Smooth muscle cell (in vitro differentiated cells): ENCODE results near the gene FBXL2. TPM values are rescaled to one million over a fixed set of nuclear protein-coding genes. Genes with fewer than 3 reads are reported as not detected.

ENCODE experiments used
- DNase-seq: peaks from one replicate; lab custom pipeline; 2025; ENCODE audit not compliant: unreplicated experiment; lab: John Stamatoyannopoulos, UW
- H2AFZ ChIP-seq: fragments of 200-600 bp; sonication (generic); 2 replicates; pipeline ENCODE4 v1.6.0; 2016; ENCODE audit warnings: antibody characterized with exemption, low read depth, mild to moderate bottlenecking
- H3F3A ChIP-seq: fragments of 200-600 bp; sonication (generic); 2 replicates; pipeline ENCODE4 v1.6.0; 2017; ENCODE audit warnings: antibody characterized with exemption, low read depth
- H3K27ac ChIP-seq: fragments of 200-600 bp; sonication (generic); 2 replicates; pipeline ENCODE4 v1.5.1; 2016; ENCODE audit warnings: low read depth, mild to moderate bottlenecking
- H3K27me3 ChIP-seq: fragments of 200-600 bp; sonication (generic); 2 replicates; pipeline ENCODE4 v1.6.1; 2016; ENCODE audit warnings: low read depth, mild to moderate bottlenecking
- H3K36me3 ChIP-seq: fragments of 200-600 bp; sonication (generic); 2 replicates; pipeline ENCODE4 v1.5.1; 2016; ENCODE audit warnings: low read depth
- H3K4me1 ChIP-seq: fragments of 200-600 bp; sonication (generic); 2 replicates; pipeline ENCODE4 v1.5.1; 2016; ENCODE audit warnings: low read depth
- H3K4me2 ChIP-seq: fragments of 200-600 bp; sonication (generic); 2 replicates; pipeline ENCODE4 v1.6.0; 2016; ENCODE audit warnings: mild to moderate bottlenecking
- H3K4me3 ChIP-seq: fragments of 200-600 bp; sonication (generic); 2 replicates; pipeline ENCODE4 v1.5.1; 2016; ENCODE audit warnings: mild to moderate bottlenecking
- H3K79me2 ChIP-seq: fragments of 200-600 bp; sonication (generic); 2 replicates; pipeline ENCODE4 v1.6.0; 2016; ENCODE audit warnings: low read depth, mild to moderate bottlenecking
- H3K9ac ChIP-seq: fragments of 200-600 bp; sonication (generic); 2 replicates; pipeline ENCODE4 v1.6.0; 2016; ENCODE audit warnings: low read depth
- H3K9me3 ChIP-seq: fragments of 200-600 bp; sonication (generic); replicated peaks from 2 replicates; pipeline ENCODE4 v1.5.1; 2016; ENCODE audit warnings: low read depth
- H4K20me1 ChIP-seq: fragments of 200-600 bp; sonication (generic); 2 replicates; pipeline ENCODE4 v1.6.0; 2016; ENCODE audit warnings: low read depth
- CTCF ChIP-seq: fragments of 200-600 bp; sonication (generic); IDR thresholded peaks from 2 replicates; pipeline ENCODE4 v1.5.1; 2017; ENCODE audit warnings: borderline replicate concordance, mild to moderate bottlenecking, antibody characterized with exemption; ENCODE audit not compliant: insufficient read depth, poor library complexity, severe bottlenecking
- WGBS: methylation state at CpG from one replicate; pipeline ENCODE4 v1.1.7; 2016; ENCODE audit warnings: low lambda C conversion rate; 5-methylcytosine and 5-hydroxymethylcytosine counted together
- polyA plus RNA-seq: library from polyadenylated mRNA; unstranded; fragments of >200 nt; fragmentation: Nextera tagmentation; extraction: Ambion mirVana; gene quantifications from 2 replicates; pipeline ENCODE4 v1.2.1, GENCODE V29; 2016
- total RNA-seq: library from RNA; depleted of rRNA; stranded (reverse); fragments of >200 nt; gene quantifications from 2 replicates; pipeline ENCODE4 v1.2.3, GENCODE V29; 2014

Gene FBXL2
- total and polyA plus RNA-seq, 2 experiments from 2014 or later = 8.9 to 10.7 TPM

DNA sequence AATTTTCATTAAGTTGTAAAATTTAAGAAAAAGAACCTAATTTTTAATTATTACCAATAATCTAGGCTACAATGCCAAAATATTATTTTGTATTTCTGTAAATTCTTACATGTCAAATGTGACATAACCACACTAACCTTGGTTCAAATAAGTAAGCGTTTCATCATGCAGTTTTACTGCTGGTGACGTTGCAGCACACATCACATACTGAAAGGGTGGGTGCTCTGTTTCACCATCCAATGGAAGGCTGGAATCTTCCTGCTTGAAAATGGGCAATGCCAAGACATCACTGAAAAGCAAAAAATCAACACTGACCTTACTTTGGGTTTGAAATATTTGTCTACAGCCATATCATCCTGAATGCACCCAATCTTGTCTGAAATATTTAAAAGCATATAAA is 148.2 kb downstream of the FBXL2 start:
- no peak for DNase-seq
- Histone ChIP-seq H3F3A (no peaks in the 10 kb centered on the region), H3K36me3 (peaks cover 15% of the 10 kb centered on the region), H2AFZ (no peak overlapping the region), H3K4me2 (no peak overlapping the region), H3K4me1 (peaks cover 16% of the 10 kb centered on the region), H4K20me1 (peaks cover 84% of the 10 kb centered on the region), H3K79me2 (peaks cover 96% of the 10 kb centered on the region), H3K27me3 (no peaks in the 10 kb centered on the region), H3K27ac (peak overlapping the region; percentile 17), H3K9me3 (no peaks in the 10 kb centered on the region), H3K4me3 (no peak overlapping the region), H3K9ac (no peak overlapping the region)
- 63% methylated on average over 2 of the region's 2 CpGs for WGBS
- TF ChIP-seq CTCF = no peak

DNA sequence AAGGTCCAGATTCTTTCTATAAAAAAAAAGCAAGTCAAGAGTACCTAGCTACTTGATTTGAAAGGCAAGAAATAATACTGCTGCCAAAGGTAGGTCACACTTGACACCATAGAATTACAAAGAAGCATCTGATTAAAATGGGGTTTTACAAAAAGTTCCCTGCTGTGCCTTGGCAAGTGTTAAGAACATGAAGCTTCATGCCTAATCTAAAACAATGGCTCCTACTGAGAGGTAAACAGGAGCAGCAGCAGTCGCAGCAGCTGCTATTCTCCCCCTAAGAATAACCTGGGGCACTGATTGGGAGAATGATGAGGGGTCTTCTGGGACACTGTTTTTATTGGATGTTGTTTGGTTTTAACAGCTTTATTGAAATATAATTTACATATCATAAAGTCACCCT is 148.8 kb downstream of the FBXL2 start:
- H3K27ac ChIP-seq = no peak overlapping the region
- H3K4me1 ChIP-seq = peaks cover 22% of the 10 kb centered on the region
- H3K4me3 ChIP-seq = no peak overlapping the region
- DNase-seq = no peak
- H3K36me3 ChIP-seq = peaks cover 10% of the 10 kb centered on the region
- H2AFZ ChIP-seq = no peak overlapping the region
- peaks cover 97% of the 10 kb centered on the region for H3K79me2 ChIP-seq
- H4K20me1 ChIP-seq = peaks cover 90% of the 10 kb centered on the region
- no peaks in the 10 kb centered on the region for H3F3A ChIP-seq
- H3K4me2 ChIP-seq = no peak overlapping the region
- no peaks in the 10 kb centered on the region for H3K27me3 ChIP-seq
- no peak overlapping the region for H3K9ac ChIP-seq
- no peaks in the 10 kb centered on the region for H3K9me3 ChIP-seq
- 52% methylated on average over 1 of the region's 1 CpG for WGBS
- no peak for TF ChIP-seq CTCF

DNA sequence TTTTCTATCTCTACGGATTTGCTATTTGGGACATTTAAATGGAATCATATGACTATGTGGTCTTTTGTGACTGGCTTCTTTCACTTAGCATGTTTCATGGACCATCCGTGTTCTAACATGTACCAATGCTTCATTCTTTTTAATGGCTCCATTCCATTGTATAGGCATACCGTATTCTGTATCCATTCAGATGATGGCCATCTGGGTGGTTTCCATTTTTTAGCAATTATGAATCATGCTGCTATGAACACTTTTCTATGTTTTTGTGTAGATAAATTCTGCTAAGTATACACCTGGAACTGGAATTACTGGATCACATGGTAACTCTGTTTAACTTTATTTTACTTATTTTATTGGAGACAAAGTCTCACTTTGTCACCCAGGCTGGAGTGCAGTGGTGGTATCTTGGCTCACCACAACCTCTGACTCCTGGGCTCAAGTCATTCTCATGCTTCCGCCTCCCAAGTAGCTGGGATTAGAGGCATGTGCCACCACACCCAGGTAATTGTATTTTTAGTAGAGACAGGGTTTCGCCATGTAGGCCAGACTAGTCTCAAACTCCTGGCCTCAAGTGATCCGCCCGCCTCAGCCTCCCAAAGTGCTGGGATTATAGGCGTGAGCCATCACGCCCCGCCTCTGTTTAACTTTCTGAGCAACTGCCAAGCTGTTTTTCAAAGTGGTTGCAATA is 149.5 kb downstream of the FBXL2 start:
- no peak overlapping the region for H3K9ac ChIP-seq
- H4K20me1 ChIP-seq = peaks cover 97% of the 10 kb centered on the region
- no peak for DNase-seq

More for the DNA sequence above, 149.5 kb downstream of the FBXL2 start:
- Histone ChIP-seq H3K27ac (peak overlapping the region; percentile 1), H3K79me2 (peaks cover 100% of the 10 kb centered on the region), H3F3A (no peaks in the 10 kb centered on the region), H3K36me3 (peaks cover 10% of the 10 kb centered on the region), H3K4me2 (no peak overlapping the region), H3K4me1 (peaks cover 22% of the 10 kb centered on the region), H3K27me3 (no peaks in the 10 kb centered on the region), H3K9me3 (no peaks in the 10 kb centered on the region), H3K4me3 (no peak overlapping the region), H2AFZ (no peak overlapping the region)
- 74% methylated on average over 10 of the region's 10 CpGs for WGBS
- TF ChIP-seq CTCF = no peak
